Activated B cell treated with CpG ODN at 0.5 μM for 24 hours (primary cell): Measurements from ENCODE around the gene AK3. TPM values are rescaled to one million over a fixed set of nuclear protein-coding genes. Genes with fewer than 3 reads are reported as not detected.

Source experiments
- ATAC-seq: fragments of 200-7000 bp; cut with Tn5 transposase; one replicate; pipeline ENCODE4 v1.10.0; 2021; ENCODE audit warnings: low read depth, mild to moderate bottlenecking, moderate library complexity
- CTCF ChIA-PET: fragments of 350-600 bp; sonication (Branson Sonifier 250); formaldehyde crosslinking; loops from one replicate; lab custom pipeline; 2021; ENCODE audit warnings: antibody characterized with exemption; lab: Charles Lee
- POLR2A ChIA-PET: fragments of 350-600 bp; sonication (Branson Sonifier 250); formaldehyde crosslinking; loops from one replicate; lab custom pipeline; 2021; ENCODE audit warnings: antibody characterized with exemption; lab: Charles Lee
- DNase-seq: peaks from one replicate; pipeline ENCODE4 v3.0.0; 2022
- H3K27ac Mint-ChIP-seq: one replicate; pipeline ENCODE4 v1.8.0; 2020; ENCODE audit warnings: mixed read lengths
- H3K27me3 Mint-ChIP-seq: one replicate; pipeline ENCODE4 v1.8.0; 2021; ENCODE audit warnings: mixed read lengths
- H3K36me3 Mint-ChIP-seq: one replicate; pipeline ENCODE4 v1.8.0; 2021; ENCODE audit warnings: low read depth, mixed read lengths
- H3K4me1 Mint-ChIP-seq: one replicate; pipeline ENCODE4 v1.8.0; 2021; ENCODE audit warnings: mixed read lengths
- H3K4me3 Mint-ChIP-seq: one replicate; pipeline ENCODE4 v1.8.0; 2020; ENCODE audit warnings: mild to moderate bottlenecking, mixed read lengths
- H3K9me3 Mint-ChIP-seq: one replicate; pipeline ENCODE4 v1.8.0; 2020; ENCODE audit warnings: mixed read lengths
- CTCF ChIP-seq: fragments of 200-600 bp; IDR thresholded peaks from one replicate; pipeline ENCODE4 v1.8.0; 2022; ENCODE audit warnings: antibody characterized with exemption, mild to moderate bottlenecking
- intact Hi-C: fragments of 100-400 bp; cut with micrococcal nuclease; formaldehyde crosslinking; loops from one replicate; pipeline ENCODE4 v1.15.1; 2024
- total RNA-seq: library from RNA; stranded (reverse); gene quantifications from 2 replicates; pipeline ENCODE4 v1.2.3, GENCODE V29; 2022

AK3 gene
- total RNA-seq, 1 donor from 2014 or later, result 16.9 TPM

- Mint-ChIP-seq H3K4me1 (no peaks in the 10 kb centered on the region), H3K27ac (no peak overlapping the region), H3K9me3 (peaks cover 3% of the 10 kb centered on the region), H3K27me3 (no peaks in the 10 kb centered on the region), H3K36me3 (no peaks in the 10 kb centered on the region), H3K4me3 (no peak overlapping the region)
- ATAC-seq, result no peak
- intact Hi-C loops, result loop anchor here (10.0 kb wide), 1 partner anchor 1285 kb away; no protein-coding TSS in a partner anchor
- POLR2A ChIA-PET, result no interaction called here
- CTCF ChIA-PET, result no interaction called here
- no peak for TF ChIP-seq CTCF
- no peak for DNase-seq
These were observed 28.5 kb upstream of the AK3 start for GRCh38 chr9:4769321-4770080.

DNA sequence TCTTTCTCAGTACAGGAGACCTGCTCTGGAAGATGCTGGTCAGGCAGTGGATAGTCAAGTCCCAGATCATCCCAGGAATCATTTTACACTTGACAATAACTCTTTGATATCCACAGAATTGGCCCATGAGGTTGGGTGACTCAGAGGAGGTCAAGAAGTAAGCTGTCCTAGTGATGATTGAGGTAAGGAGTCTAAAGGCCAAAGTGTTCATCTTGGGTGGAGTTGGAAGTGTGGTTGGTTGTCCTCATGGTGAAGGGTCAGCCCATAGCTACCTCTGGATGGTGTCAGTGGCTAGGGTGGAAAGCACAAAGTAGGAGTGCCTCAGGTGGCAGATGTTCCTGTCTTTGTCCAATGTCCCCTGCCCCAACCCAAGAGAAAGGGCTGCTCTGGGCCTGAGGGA, 27.7 kb upstream of the AK3 start:
- Mint-ChIP-seq H3K4me1 (peaks cover 2% of the 10 kb centered on the region), H3K4me3 (no peak overlapping the region), H3K36me3 (no peaks in the 10 kb centered on the region), H3K27me3 (no peaks in the 10 kb centered on the region), H3K27ac (no peak overlapping the region), H3K9me3 (peaks cover 3% of the 10 kb centered on the region)
- DNase-seq (no peak), ATAC-seq (no peak)
- CTCF ChIA-PET, result no interaction called here
- intact Hi-C loops, result loop anchor here (10.0 kb wide), 1 partner anchor 1286 kb away; no protein-coding TSS in a partner anchor
- POLR2A ChIA-PET, result no interaction called here
- no peak for TF ChIP-seq CTCF

DNA sequence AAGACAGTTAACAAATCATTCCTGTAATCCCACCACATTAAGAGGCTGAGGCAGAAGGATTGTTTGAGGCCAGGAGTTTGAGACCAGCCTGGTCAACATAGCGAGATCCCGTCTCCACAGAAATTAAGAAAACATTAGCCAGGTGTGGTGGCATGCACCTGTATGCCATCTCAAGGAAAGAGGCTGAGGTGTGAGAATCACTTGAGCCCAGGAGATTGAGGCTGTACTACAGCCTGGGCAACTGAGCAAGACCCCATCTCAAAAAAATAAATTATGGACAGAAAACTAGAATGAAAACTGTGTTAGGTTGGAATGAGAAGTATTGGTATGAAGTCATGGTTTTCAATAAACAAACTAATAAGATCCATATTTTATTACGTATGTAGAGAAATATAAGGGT, 23.0 kb upstream of the AK3 start:
- POLR2A ChIA-PET, result interaction anchor here (2.2 to 2.4 kb wide), 2 partner anchors 222 to 224 kb away, joined by 7 to 12 read pairs; partner anchors contain the start of gene JAK2
- intact Hi-C loops, result loop anchor here (5.0 to 10.0 kb wide), 4 partner anchors 288 to 1291 kb away; partner anchors contain the start of gene ERMP1
- TF ChIP-seq CTCF, result no peak
- Mint-ChIP-seq H3K27me3 (no peaks in the 10 kb centered on the region), H3K4me3 (no peak overlapping the region), H3K36me3 (no peaks in the 10 kb centered on the region), H3K27ac (no peak overlapping the region), H3K9me3 (no peaks in the 10 kb centered on the region), H3K4me1 (peaks cover 24% of the 10 kb centered on the region)
- ATAC-seq (no peak), DNase-seq (no peak)
- CTCF ChIA-PET, result interaction anchor here (0.6 to 5.6 kb wide), 6 partner anchors 33 to 662 kb away, joined by 3 to 54 read pairs (median 6); no protein-coding TSS in a partner anchor

- peak overlapping the region; percentile 72 for H3K4me3 Mint-ChIP-seq
- no peak for TF ChIP-seq CTCF
- ChIA-PET POLR2A (interaction anchor here (1.2 to 2.4 kb wide), 3 partner anchors 223 to 676 kb away, joined by 4 to 12 read pairs (median 7); partner anchors contain the start of gene JAK2), CTCF (interaction anchor here (0.6 to 5.6 kb wide), 14 partner anchors 30 to 1291 kb away, joined by 3 to 54 read pairs (median 4); partner anchors contain the start of gene RCL1)
- no peaks in the 10 kb centered on the region for H3K36me3 Mint-ChIP-seq
- DNase-seq, result no peak
- peaks cover 24% of the 10 kb centered on the region for H3K4me1 Mint-ChIP-seq
- no peaks in the 10 kb centered on the region for H3K27me3 Mint-ChIP-seq
- H3K9me3 Mint-ChIP-seq, result no peaks in the 10 kb centered on the region
- peak; percentile 38 for ATAC-seq
- H3K27ac Mint-ChIP-seq, result peak overlapping the region; percentile 54
- intact Hi-C loops, result loop anchor here (1.0 to 10.0 kb wide), 14 partner anchors 22 to 1292 kb away; partner anchors contain the start of genes AK3, ERMP1 and RCL1
These were observed 22.0 kb upstream of the AK3 start for GRCh38 chr9:4762886-4763541.
